ENCODE results near the gene CPSF2.

The CPSF2 gene

GRCh38 chr14:92121670-92122350 is at the start of gene CPSF2, which contains the start of gene NDUFB1:
Gene CPSF2 (plus strand): TSS chr14:92121969. CDS start chr14:92130985, 9,016 bp downstream.
Gene NDUFB1 (minus strand): TSS chr14:92121706. CDS start chr14:92117637, 4,069 bp downstream.
- peaks cover 8% of the 10 kb centered on the region for H3K4me1 ChIP-seq (ENCODE audit: control insufficient read depth, insufficient read depth, low read length)
- H3K27ac ChIP-seq (ENCODE audit: low read depth, low read length) = peak within 1 kb of the TSS; percentile 97
- H3K4me3 ChIP-seq (ENCODE audit: low read length) = peak within 1 kb of the TSS; percentile 84
- no peaks in the 10 kb centered on the region for H3K27me3 ChIP-seq (ENCODE audit: control insufficient read depth, insufficient read depth, low read length)
- H3K36me3 ChIP-seq (ENCODE audit: control insufficient read depth, insufficient read depth, low read length) = peaks cover 2% of the 10 kb centered on the region
- peak within 1 kb of the TSS; percentile 80 for H3K9ac ChIP-seq (ENCODE audit: low read length)

- Histone ChIP-seq H3K4me3 (ENCODE audit: low read length) (no peak overlapping the region), H3K4me1 (ENCODE audit: control insufficient read depth, insufficient read depth, low read length) (no peaks in the 10 kb centered on the region), H3K9ac (ENCODE audit: low read length) (no peak overlapping the region), H3K36me3 (ENCODE audit: control insufficient read depth, insufficient read depth, low read length) (peaks cover 6% of the 10 kb centered on the region), H3K27ac (ENCODE audit: low read depth, low read length) (no peak overlapping the region), H3K27me3 (ENCODE audit: control insufficient read depth, insufficient read depth, low read length) (no peaks in the 10 kb centered on the region)
Measured at GRCh38 chr14:92074555-92074954, 47.2 kb upstream of the CPSF2 start.

GRCh38 chr14:92088494-92088893 is 33.3 kb upstream of the CPSF2 start:
- no peaks in the 10 kb centered on the region for H3K4me1 ChIP-seq (ENCODE audit: control insufficient read depth, insufficient read depth, low read length)
- H3K36me3 ChIP-seq (ENCODE audit: control insufficient read depth, insufficient read depth, low read length) = no peaks in the 10 kb centered on the region
- no peak overlapping the region for H3K27ac ChIP-seq (ENCODE audit: low read depth, low read length)
- no peak overlapping the region for H3K9ac ChIP-seq (ENCODE audit: low read length)
- no peaks in the 10 kb centered on the region for H3K27me3 ChIP-seq (ENCODE audit: control insufficient read depth, insufficient read depth, low read length)
- H3K4me3 ChIP-seq (ENCODE audit: low read length) = no peak overlapping the region

- Histone ChIP-seq H3K9ac (ENCODE audit: low read length) (no peak overlapping the region), H3K4me3 (ENCODE audit: low read length) (no peak overlapping the region), H3K27me3 (ENCODE audit: control insufficient read depth, insufficient read depth, low read length) (no peaks in the 10 kb centered on the region), H3K4me1 (ENCODE audit: control insufficient read depth, insufficient read depth, low read length) (no peaks in the 10 kb centered on the region), H3K36me3 (ENCODE audit: control insufficient read depth, insufficient read depth, low read length) (peaks cover 4% of the 10 kb centered on the region), H3K27ac (ENCODE audit: low read depth, low read length) (no peak overlapping the region)
Measured at GRCh38 chr14:92093320-92093719, 28.4 kb upstream of the CPSF2 start.

- Histone ChIP-seq H3K4me1 (ENCODE audit: control insufficient read depth, insufficient read depth, low read length) (no peaks in the 10 kb centered on the region), H3K4me3 (ENCODE audit: low read length) (no peak overlapping the region), H3K27me3 (ENCODE audit: control insufficient read depth, insufficient read depth, low read length) (no peaks in the 10 kb centered on the region), H3K36me3 (ENCODE audit: control insufficient read depth, insufficient read depth, low read length) (no peaks in the 10 kb centered on the region), H3K27ac (ENCODE audit: low read depth, low read length) (no peak overlapping the region), H3K9ac (ENCODE audit: low read length) (no peak overlapping the region)
Measured at GRCh38 chr14:92099802-92100201, 22.0 kb upstream of the CPSF2 start.

GRCh38 chr14:92103363-92103989 is 18.3 kb upstream of the CPSF2 start:
- Histone ChIP-seq H3K27me3 (ENCODE audit: control insufficient read depth, insufficient read depth, low read length) (no peaks in the 10 kb centered on the region), H3K9ac (ENCODE audit: low read length) (no peak overlapping the region), H3K4me1 (ENCODE audit: control insufficient read depth, insufficient read depth, low read length) (peaks cover 4% of the 10 kb centered on the region), H3K4me3 (ENCODE audit: low read length) (no peak overlapping the region), H3K36me3 (ENCODE audit: control insufficient read depth, insufficient read depth, low read length) (no peaks in the 10 kb centered on the region), H3K27ac (ENCODE audit: low read depth, low read length) (no peak overlapping the region)

GRCh38 chr14:92105073-92105892 is 16.5 kb upstream of the CPSF2 start:
- Histone ChIP-seq H3K4me3 (ENCODE audit: low read length) (peak overlapping the region; percentile 96), H3K27ac (ENCODE audit: low read depth, low read length) (peak overlapping the region; percentile 95), H3K36me3 (ENCODE audit: control insufficient read depth, insufficient read depth, low read length) (no peaks in the 10 kb centered on the region), H3K4me1 (ENCODE audit: control insufficient read depth, insufficient read depth, low read length) (peaks cover 4% of the 10 kb centered on the region), H3K9ac (ENCODE audit: low read length) (no peak overlapping the region), H3K27me3 (ENCODE audit: control insufficient read depth, insufficient read depth, low read length) (no peaks in the 10 kb centered on the region)

GRCh38 chr14:92105893-92106142 is 16.0 kb upstream of the CPSF2 start:
- Histone ChIP-seq H3K4me3 (ENCODE audit: low read length) (peak overlapping the region; percentile 96), H3K36me3 (ENCODE audit: control insufficient read depth, insufficient read depth, low read length) (no peaks in the 10 kb centered on the region), H3K9ac (ENCODE audit: low read length) (peak overlapping the region; percentile 43), H3K27me3 (ENCODE audit: control insufficient read depth, insufficient read depth, low read length) (no peaks in the 10 kb centered on the region), H3K27ac (ENCODE audit: low read depth, low read length) (peak overlapping the region; percentile 95), H3K4me1 (ENCODE audit: control insufficient read depth, insufficient read depth, low read length) (peaks cover 4% of the 10 kb centered on the region)

GRCh38 chr14:92106143-92106926 is 15.4 kb upstream of the CPSF2 start, which contains the start of gene ATXN3:
Gene ATXN3 (minus strand): TSS chr14:92106582. CDS start chr14:92106552, 30 bp downstream.
- Histone ChIP-seq H3K27ac (ENCODE audit: low read depth, low read length) (peak within 1 kb of the TSS; percentile 95), H3K9ac (ENCODE audit: low read length) (peak within 1 kb of the TSS; percentile 78)

GRCh38 chr14:92108345-92109254 is 13.2 kb upstream of the CPSF2 start:
- Histone ChIP-seq H3K9ac (ENCODE audit: low read length) (no peak overlapping the region), H3K4me3 (ENCODE audit: low read length) (no peak overlapping the region), H3K36me3 (ENCODE audit: control insufficient read depth, insufficient read depth, low read length) (no peaks in the 10 kb centered on the region), H3K27ac (ENCODE audit: low read depth, low read length) (no peak overlapping the region), H3K4me1 (ENCODE audit: control insufficient read depth, insufficient read depth, low read length) (peaks cover 4% of the 10 kb centered on the region), H3K27me3 (ENCODE audit: control insufficient read depth, insufficient read depth, low read length) (no peaks in the 10 kb centered on the region)

More at GRCh38 chr14:92106143-92106926, 15.4 kb upstream of the CPSF2 start, which contains the start of gene ATXN3:
- Histone ChIP-seq H3K4me3 (ENCODE audit: low read length) (peak within 1 kb of the TSS; percentile 96), H3K4me1 (ENCODE audit: control insufficient read depth, insufficient read depth, low read length) (peaks cover 4% of the 10 kb centered on the region), H3K27me3 (ENCODE audit: control insufficient read depth, insufficient read depth, low read length) (no peaks in the 10 kb centered on the region), H3K36me3 (ENCODE audit: control insufficient read depth, insufficient read depth, low read length) (no peaks in the 10 kb centered on the region)

- H3K27me3 ChIP-seq (ENCODE audit: control insufficient read depth, insufficient read depth, low read length) = no peaks in the 10 kb centered on the region
- H3K4me1 ChIP-seq (ENCODE audit: control insufficient read depth, insufficient read depth, low read length) = peaks cover 4% of the 10 kb centered on the region
- no peak overlapping the region for H3K9ac ChIP-seq (ENCODE audit: low read length)
- no peak overlapping the region for H3K4me3 ChIP-seq (ENCODE audit: low read length)
- H3K36me3 ChIP-seq (ENCODE audit: control insufficient read depth, insufficient read depth, low read length) = no peaks in the 10 kb centered on the region
- no peak overlapping the region for H3K27ac ChIP-seq (ENCODE audit: low read depth, low read length)
Measured at GRCh38 chr14:92109490-92109889, 12.3 kb upstream of the CPSF2 start.
